HG03108 (cell line): Measurements from ENCODE around the gene NALCN.

Source experiments
- ATAC-seq: cut with Tn5 transposase; IDR thresholded peaks from one replicate; pipeline ENCODE4 v1.9.1; 2021; ENCODE audit warnings: moderate library complexity; ENCODE audit not compliant: unreplicated experiment

The NALCN gene

GRCh38 chr13:101415358-101416174 lies 742 bp downstream of the NALCN start:
- no peak for ATAC-seq

GRCh38 chr13:101412076-101412475 lies 4.2 kb downstream of the NALCN start:
- ATAC-seq, result no peak

- no peak for ATAC-seq
Measured at GRCh38 chr13:101408992-101409656, 7.2 kb downstream of the NALCN start.

GRCh38 chr13:101408154-101408553 lies 8.2 kb downstream of the NALCN start:
- ATAC-seq, result no peak

- ATAC-seq, result no peak
Measured at GRCh38 chr13:101406791-101407190, 9.5 kb downstream of the NALCN start.

GRCh38 chr13:101401196-101401595 lies 15.1 kb downstream of the NALCN start:
- no peak for ATAC-seq

- ATAC-seq, result no peak
Measured at GRCh38 chr13:101399365-101399764, 16.9 kb downstream of the NALCN start.

GRCh38 chr13:101398920-101399319 lies 17.4 kb downstream of the NALCN start:
- ATAC-seq, result no peak

- ATAC-seq, result no peak
Measured at GRCh38 chr13:101398191-101398590, 18.1 kb downstream of the NALCN start.

GRCh38 chr13:101397742-101398141 lies 18.6 kb downstream of the NALCN start:
- ATAC-seq, result no peak

- ATAC-seq, result no peak
Measured at GRCh38 chr13:101394605-101395004, 21.7 kb downstream of the NALCN start.

- ATAC-seq, result no peak
Measured at GRCh38 chr13:101393140-101393539, 23.2 kb downstream of the NALCN start.

- no peak for ATAC-seq
Measured at GRCh38 chr13:101390461-101390860, 25.8 kb downstream of the NALCN start.

GRCh38 chr13:101384929-101385328 lies 31.4 kb downstream of the NALCN start:
- no peak for ATAC-seq

GRCh38 chr13:101383595-101383994 lies 32.7 kb downstream of the NALCN start:
- ATAC-seq, result no peak

- ATAC-seq, result no peak
Measured at GRCh38 chr13:101382701-101383100, 33.6 kb downstream of the NALCN start.

- ATAC-seq, result no peak
Measured at GRCh38 chr13:101382086-101382485, 34.2 kb downstream of the NALCN start.

- no peak for ATAC-seq
Measured at GRCh38 chr13:101360525-101360924, 55.8 kb downstream of the NALCN start.

- no peak for ATAC-seq
Measured at GRCh38 chr13:101354895-101355294, 61.4 kb downstream of the NALCN start.

GRCh38 chr13:101346942-101347728 lies 69.2 kb downstream of the NALCN start:
- ATAC-seq, result no peak

- no peak for ATAC-seq
Measured at GRCh38 chr13:101346161-101346560, 70.1 kb downstream of the NALCN start.
